ENCODE measurements around the gene KTN1.

KTN1 gene, protein sequence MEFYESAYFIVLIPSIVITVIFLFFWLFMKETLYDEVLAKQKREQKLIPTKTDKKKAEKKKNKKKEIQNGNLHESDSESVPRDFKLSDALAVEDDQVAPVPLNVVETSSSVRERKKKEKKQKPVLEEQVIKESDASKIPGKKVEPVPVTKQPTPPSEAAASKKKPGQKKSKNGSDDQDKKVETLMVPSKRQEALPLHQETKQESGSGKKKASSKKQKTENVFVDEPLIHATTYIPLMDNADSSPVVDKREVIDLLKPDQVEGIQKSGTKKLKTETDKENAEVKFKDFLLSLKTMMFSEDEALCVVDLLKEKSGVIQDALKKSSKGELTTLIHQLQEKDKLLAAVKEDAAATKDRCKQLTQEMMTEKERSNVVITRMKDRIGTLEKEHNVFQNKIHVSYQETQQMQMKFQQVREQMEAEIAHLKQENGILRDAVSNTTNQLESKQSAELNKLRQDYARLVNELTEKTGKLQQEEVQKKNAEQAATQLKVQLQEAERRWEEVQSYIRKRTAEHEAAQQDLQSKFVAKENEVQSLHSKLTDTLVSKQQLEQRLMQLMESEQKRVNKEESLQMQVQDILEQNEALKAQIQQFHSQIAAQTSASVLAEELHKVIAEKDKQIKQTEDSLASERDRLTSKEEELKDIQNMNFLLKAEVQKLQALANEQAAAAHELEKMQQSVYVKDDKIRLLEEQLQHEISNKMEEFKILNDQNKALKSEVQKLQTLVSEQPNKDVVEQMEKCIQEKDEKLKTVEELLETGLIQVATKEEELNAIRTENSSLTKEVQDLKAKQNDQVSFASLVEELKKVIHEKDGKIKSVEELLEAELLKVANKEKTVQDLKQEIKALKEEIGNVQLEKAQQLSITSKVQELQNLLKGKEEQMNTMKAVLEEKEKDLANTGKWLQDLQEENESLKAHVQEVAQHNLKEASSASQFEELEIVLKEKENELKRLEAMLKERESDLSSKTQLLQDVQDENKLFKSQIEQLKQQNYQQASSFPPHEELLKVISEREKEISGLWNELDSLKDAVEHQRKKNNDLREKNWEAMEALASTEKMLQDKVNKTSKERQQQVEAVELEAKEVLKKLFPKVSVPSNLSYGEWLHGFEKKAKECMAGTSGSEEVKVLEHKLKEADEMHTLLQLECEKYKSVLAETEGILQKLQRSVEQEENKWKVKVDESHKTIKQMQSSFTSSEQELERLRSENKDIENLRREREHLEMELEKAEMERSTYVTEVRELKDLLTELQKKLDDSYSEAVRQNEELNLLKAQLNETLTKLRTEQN (N-terminal part only)

DNA sequence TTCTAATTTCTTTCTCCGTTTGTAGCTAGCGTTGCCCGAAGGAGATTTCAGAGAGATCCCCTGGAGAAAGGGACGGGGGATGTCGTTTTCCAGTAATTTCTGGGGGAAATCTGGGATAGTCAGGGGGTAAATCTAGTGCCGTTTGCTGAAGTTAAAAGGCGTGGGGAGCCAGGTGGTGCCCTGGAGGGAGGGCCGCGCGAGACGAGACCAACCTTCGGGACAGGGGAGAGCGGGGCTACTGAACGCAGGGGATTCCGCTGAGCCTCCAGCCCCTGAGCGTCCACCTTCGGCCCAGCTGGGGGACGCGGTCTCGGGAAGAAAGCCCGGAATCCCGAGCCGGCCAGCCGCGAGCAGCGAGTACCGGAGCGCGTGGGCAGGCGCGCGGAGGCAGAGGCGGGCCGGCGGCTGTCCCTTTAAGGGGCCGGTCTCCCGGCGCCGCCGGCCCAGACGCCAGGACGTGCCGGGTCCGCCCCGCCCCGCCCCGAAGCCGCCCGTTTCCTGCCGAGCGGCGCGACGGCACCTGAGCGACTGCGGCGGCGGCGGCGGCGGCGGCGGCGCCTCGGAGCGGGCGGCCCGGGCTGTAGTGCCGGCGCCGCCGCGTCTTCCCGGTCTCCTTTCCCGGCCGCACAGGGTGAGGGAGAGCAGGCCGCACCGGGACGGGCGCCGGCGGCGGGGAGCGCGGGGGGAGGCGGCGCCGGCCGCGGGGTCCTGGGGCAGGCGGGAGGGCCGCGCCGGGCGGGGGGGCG, at the start of gene KTN1:
Gene KTN1 (plus strand): TSS at position 484 of the 746 bp plus-strand sequence. CDS start 31,842 bp downstream, outside the sequence.
- Histone ChIP-seq H3K9me3 (ENCODE audit: low read length) (no peaks in the 10 kb centered on the region), H3K36me3 (ENCODE audit: insufficient read depth, low read length) (no peaks in the 10 kb centered on the region), H3K27ac (ENCODE audit: low read depth, low read length) (peak within 1 kb of the TSS; percentile 89), H3K9ac (ENCODE audit: low read length) (peak within 1 kb of the TSS; percentile 55), H3K4me3 (ENCODE audit: low read depth in 1 of 2, low read length in 2 of 2) (peak within 1 kb of the TSS; percentile 68 to 82), H3K4me1 (ENCODE audit: insufficient read depth, low read length) (peaks cover 37% of the 10 kb centered on the region), H3K27me3 (ENCODE audit: control insufficient read depth in 1 of 2, insufficient read depth in 2 of 2, low read length in 2 of 2) (no peaks in the 10 kb centered on the region)

DNA sequence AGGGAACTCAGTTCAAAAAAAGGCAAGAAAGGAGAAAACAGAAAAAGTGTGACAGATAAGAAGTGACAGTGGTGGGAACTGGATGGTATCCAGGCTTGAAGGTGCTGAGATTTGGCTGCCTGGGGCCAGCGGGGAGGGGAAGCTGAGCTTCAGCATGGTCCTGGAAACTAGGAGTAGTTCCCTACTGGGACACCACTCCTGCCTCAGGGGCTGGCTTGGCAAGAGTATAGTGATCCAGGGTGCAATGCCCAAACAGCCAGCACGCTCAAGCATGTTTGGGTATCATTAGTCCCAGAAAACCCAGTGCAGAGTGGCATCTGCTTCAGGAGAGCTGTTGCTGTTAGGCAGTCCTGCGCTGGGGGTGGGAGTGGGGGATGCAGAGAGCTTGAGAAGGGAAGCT, 49.5 kb upstream of the KTN1 start:
- Histone ChIP-seq H3K4me1 (ENCODE audit: insufficient read depth, low read length) (peaks cover 2% of the 10 kb centered on the region), H3K36me3 (ENCODE audit: insufficient read depth, low read length) (no peaks in the 10 kb centered on the region), H3K9ac (ENCODE audit: low read length) (no peak overlapping the region), H3K9me3 (ENCODE audit: low read length) (no peaks in the 10 kb centered on the region), H3K27me3 (ENCODE audit: control insufficient read depth in 1 of 2, insufficient read depth in 2 of 2, low read length in 2 of 2) (no peaks in the 10 kb centered on the region), H3K27ac (ENCODE audit: low read depth, low read length) (no peak overlapping the region), H3K4me3 (ENCODE audit: low read depth in 1 of 2, low read length in 2 of 2) (no peak overlapping the region)

DNA sequence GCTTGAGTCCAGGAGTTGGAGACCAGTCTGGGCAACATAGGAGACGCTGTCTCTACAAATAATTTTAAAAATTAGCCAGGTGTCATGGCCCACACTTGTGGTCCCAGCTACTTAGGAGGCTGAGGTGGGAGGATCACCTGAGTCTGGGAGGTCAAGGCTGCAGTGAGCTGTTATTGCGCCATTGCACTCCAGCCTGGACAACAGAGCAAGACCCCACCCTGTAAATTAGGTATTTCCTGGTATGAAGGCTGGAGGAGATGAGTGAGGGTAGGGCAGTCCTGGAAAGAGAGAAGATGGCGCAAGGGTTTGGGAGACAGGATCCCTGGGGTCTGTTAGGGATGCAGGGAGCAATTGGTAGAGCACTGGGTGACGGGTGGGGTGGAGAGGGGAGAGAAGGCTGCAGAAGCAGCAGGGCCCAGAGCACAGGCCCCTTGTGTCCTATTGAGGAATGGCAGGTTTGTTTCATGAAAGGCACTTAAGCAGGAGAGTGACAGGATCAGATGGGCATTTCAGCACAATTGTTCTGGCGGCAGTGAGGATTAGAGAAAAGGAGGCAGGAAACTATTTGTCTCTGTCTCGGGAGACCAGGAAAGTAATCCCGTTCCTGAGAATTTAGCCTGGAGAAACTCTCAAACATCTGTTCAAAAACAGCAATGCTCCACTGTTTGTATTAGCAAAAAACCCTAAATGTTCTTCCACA, 47.2 kb upstream of the KTN1 start:
- Histone ChIP-seq H3K4me3 (ENCODE audit: low read depth in 1 of 2, low read length in 2 of 2) (no peak overlapping the region), H3K9ac (ENCODE audit: low read length) (no peak overlapping the region), H3K36me3 (ENCODE audit: insufficient read depth, low read length) (no peaks in the 10 kb centered on the region), H3K9me3 (ENCODE audit: low read length) (no peaks in the 10 kb centered on the region), H3K27me3 (ENCODE audit: control insufficient read depth in 1 of 2, insufficient read depth in 2 of 2, low read length in 2 of 2) (no peaks in the 10 kb centered on the region), H3K27ac (ENCODE audit: low read depth, low read length) (no peak overlapping the region), H3K4me1 (ENCODE audit: insufficient read depth, low read length) (peaks cover 5% of the 10 kb centered on the region)

DNA sequence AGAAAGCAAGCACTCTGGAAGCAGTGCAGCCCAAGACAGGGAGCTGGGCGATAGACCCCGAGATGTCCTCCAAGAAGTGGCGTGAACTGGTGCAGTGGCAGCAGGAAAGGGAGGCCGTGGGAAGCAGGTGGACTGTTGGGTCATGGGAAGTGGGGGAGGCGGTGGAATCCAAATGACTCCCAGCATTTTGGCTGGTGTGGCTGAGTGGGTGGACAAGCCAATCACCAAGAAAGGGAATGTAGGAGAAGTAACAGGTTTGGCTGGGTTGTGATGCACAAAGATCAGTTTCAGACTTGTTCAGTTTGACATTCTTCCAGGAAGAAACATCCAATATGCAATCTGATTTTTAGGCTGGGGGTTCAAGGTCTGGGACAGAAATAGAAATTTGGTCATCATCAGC, 46.0 kb upstream of the KTN1 start:
- Histone ChIP-seq H3K9ac (ENCODE audit: low read length) (no peak overlapping the region), H3K4me3 (ENCODE audit: low read depth in 1 of 2, low read length in 2 of 2) (no peak overlapping the region), H3K36me3 (ENCODE audit: insufficient read depth, low read length) (no peaks in the 10 kb centered on the region), H3K9me3 (ENCODE audit: low read length) (no peaks in the 10 kb centered on the region), H3K27me3 (ENCODE audit: control insufficient read depth in 1 of 2, insufficient read depth in 2 of 2, low read length in 2 of 2) (no peaks in the 10 kb centered on the region), H3K4me1 (ENCODE audit: insufficient read depth, low read length) (peaks cover 5% of the 10 kb centered on the region), H3K27ac (ENCODE audit: low read depth, low read length) (no peak overlapping the region)

DNA sequence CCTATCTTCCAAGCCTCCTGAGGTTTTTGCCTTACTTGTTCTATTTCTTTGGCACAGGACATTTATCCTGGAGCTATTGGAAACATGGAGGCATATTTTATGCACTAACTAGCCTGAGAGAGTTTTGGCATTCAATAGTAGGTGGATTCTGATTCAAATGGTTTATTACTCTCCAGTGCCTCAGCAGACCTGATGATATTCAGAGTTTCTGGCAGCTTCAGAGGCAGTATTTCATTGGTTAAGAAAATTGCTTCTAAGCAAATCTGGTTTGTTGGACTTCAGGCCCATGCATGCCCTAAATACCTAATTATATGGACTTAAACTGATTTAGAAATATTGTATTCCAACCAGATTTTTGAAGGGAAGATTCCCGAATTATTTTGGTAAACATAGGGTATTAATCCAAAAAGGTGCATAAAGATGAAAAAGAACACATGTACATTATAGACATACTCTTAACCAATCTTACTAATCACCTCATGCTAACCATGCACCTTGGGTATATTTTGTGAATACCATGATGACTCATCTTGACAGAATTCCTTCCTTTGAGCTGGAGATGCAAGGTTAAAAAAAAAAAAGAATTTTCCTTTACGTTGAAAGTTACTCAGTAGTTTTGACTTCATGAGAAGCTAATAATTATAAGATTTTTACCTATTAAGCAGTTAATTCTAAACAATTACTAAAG, 44.3 kb upstream of the KTN1 start:
- Histone ChIP-seq H3K36me3 (ENCODE audit: insufficient read depth, low read length) (no peaks in the 10 kb centered on the region), H3K27me3 (ENCODE audit: control insufficient read depth in 1 of 2, insufficient read depth in 2 of 2, low read length in 2 of 2) (no peaks in the 10 kb centered on the region), H3K9ac (ENCODE audit: low read length) (no peak overlapping the region), H3K27ac (ENCODE audit: low read depth, low read length) (no peak overlapping the region), H3K4me1 (ENCODE audit: insufficient read depth, low read length) (peaks cover 5% of the 10 kb centered on the region), H3K4me3 (ENCODE audit: low read depth in 1 of 2, low read length in 2 of 2) (no peak overlapping the region), H3K9me3 (ENCODE audit: low read length) (no peaks in the 10 kb centered on the region)

DNA sequence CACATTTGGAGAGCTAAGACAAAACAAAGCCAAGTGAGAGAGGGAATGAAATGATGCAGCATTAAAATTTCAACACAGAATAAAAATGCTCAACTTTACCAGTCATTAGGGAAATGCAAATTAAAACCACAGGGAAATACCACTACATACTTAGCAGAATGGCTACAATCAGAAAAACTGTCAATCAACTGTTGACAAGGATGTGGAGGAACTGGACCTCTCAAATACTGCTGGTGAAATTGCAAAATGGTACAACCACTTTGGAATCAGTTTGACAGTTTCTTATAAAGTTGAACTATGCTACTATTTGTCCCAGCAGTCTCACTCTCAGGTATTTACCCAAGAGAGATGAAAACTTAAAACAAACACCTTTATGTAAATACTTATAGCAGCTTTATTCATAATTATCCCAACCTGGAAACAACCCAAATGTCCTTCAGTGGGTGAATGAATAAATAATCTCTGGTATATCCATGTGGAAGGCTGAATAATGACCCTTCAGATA, 43.8 kb upstream of the KTN1 start:
- no peaks in the 10 kb centered on the region for H3K36me3 ChIP-seq (ENCODE audit: insufficient read depth, low read length)
- H3K9ac ChIP-seq (ENCODE audit: low read length) = no peak overlapping the region
- no peak overlapping the region for H3K27ac ChIP-seq (ENCODE audit: low read depth, low read length)
- H3K4me1 ChIP-seq (ENCODE audit: insufficient read depth, low read length) = peaks cover 5% of the 10 kb centered on the region
- no peaks in the 10 kb centered on the region for H3K27me3 ChIP-seq (ENCODE audit: control insufficient read depth in 1 of 2, insufficient read depth in 2 of 2, low read length in 2 of 2)
- H3K9me3 ChIP-seq (ENCODE audit: low read length) = no peaks in the 10 kb centered on the region
- H3K4me3 ChIP-seq (ENCODE audit: low read depth in 1 of 2, low read length in 2 of 2) = no peak overlapping the region

DNA sequence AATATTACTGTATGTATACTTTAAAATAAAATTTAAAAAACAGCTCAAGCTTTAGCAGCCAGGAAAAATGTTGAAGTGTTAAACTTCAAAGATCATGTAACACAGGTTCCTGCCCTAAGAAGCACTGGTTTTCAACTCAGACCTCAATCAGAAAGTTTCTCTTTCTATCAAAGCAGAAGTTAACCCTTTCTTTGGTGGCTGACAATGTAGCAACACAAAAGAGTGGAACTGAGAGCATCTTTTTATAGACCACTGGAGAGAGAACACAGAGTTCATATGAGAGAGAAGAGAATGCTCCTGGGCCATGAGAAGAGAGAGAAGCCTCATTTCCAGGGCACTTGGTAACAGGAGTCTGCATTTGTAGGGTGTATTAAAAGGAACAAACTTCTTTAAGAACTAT, 42.2 kb upstream of the KTN1 start:
- H3K27ac ChIP-seq (ENCODE audit: low read depth, low read length) = no peak overlapping the region
- H3K9ac ChIP-seq (ENCODE audit: low read length) = no peak overlapping the region
- no peaks in the 10 kb centered on the region for H3K27me3 ChIP-seq (ENCODE audit: control insufficient read depth in 1 of 2, insufficient read depth in 2 of 2, low read length in 2 of 2)
- H3K36me3 ChIP-seq (ENCODE audit: insufficient read depth, low read length) = no peaks in the 10 kb centered on the region
- H3K4me3 ChIP-seq (ENCODE audit: low read depth in 1 of 2, low read length in 2 of 2) = no peak overlapping the region
- H3K9me3 ChIP-seq (ENCODE audit: low read length) = no peaks in the 10 kb centered on the region
- H3K4me1 ChIP-seq (ENCODE audit: insufficient read depth, low read length) = peaks cover 5% of the 10 kb centered on the region

DNA sequence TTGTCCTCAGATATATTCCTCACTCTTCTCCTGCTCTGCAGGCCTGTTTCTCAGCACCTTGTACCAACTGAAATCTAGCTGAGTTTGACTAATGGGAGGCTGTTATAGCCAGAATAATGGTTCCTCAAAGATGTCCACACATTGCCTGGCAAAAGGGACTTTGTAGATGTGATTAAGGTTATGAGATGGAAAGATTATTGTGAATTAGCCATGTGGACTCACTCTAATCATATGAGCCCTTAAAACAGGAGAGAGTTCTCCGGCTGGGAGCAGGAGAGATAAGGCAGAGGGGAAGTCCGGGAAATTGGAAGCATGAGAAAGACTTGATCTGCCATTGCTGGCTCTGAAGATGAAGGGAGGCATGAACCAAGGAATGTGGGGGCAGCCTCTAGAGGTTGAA, 40.0 kb upstream of the KTN1 start:
- H3K4me1 ChIP-seq (ENCODE audit: insufficient read depth, low read length) = peaks cover 5% of the 10 kb centered on the region
- H3K9ac ChIP-seq (ENCODE audit: low read length) = no peak overlapping the region
- no peaks in the 10 kb centered on the region for H3K36me3 ChIP-seq (ENCODE audit: insufficient read depth, low read length)
- H3K9me3 ChIP-seq (ENCODE audit: low read length) = no peaks in the 10 kb centered on the region
- no peak overlapping the region for H3K4me3 ChIP-seq (ENCODE audit: low read depth in 1 of 2, low read length in 2 of 2)
- no peak overlapping the region for H3K27ac ChIP-seq (ENCODE audit: low read depth, low read length)
- no peaks in the 10 kb centered on the region for H3K27me3 ChIP-seq (ENCODE audit: control insufficient read depth in 1 of 2, insufficient read depth in 2 of 2, low read length in 2 of 2)

DNA sequence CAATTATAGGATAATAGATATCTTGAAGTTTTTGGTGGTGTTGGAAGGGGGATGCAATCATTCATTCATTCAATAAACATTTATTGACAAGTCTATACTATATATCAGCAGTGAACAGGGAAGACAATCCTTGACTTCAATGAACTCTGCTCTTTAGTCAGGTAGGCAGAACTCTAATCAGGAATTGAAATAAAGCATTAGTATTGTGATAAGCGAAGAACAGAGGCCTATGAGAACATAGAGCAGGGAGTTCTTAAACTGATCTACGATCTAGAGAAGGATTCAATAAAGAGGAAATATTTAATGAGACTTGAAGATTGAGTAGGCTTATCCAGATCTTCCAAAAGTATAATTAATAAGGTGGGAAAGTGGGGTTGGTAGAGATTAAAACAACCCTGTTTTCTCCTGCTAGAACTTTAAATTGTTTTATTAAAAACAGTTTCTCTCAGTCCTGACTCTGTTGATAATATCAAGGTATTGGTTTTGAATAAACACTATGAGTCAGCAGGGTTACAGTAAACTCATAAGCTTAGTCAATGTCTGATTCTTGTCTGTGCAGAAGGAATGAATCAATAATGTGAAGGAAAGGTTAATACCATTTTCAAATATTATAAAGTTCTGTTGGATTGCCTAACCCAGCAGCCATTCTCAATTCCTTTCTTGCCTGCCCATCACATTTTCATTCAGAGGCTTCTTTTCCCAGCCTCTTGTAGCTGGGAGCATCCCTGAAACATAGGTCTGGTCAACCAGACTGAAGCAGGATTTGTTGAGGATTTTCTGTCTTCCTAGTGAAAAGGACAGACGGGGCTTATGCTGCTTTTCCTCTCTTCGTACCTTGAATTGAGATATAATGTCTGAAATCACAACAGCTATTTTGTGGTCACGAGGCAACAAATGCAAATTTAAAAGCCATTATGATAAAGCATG, 38.9 kb upstream of the KTN1 start:
- H3K4me3 ChIP-seq (ENCODE audit: low read depth in 1 of 2, low read length in 2 of 2) = no peak overlapping the region
- H3K9ac ChIP-seq (ENCODE audit: low read length) = no peak overlapping the region
- H3K27ac ChIP-seq (ENCODE audit: low read depth, low read length) = no peak overlapping the region
- no peaks in the 10 kb centered on the region for H3K9me3 ChIP-seq (ENCODE audit: low read length)
- no peaks in the 10 kb centered on the region for H3K36me3 ChIP-seq (ENCODE audit: insufficient read depth, low read length)
- no peaks in the 10 kb centered on the region for H3K4me1 ChIP-seq (ENCODE audit: insufficient read depth, low read length)
- H3K27me3 ChIP-seq (ENCODE audit: control insufficient read depth in 1 of 2, insufficient read depth in 2 of 2, low read length in 2 of 2) = no peaks in the 10 kb centered on the region

Measured in muscle layer of colon (tissue), 2 donors.